ENCODE data around the gene TCTN3. TPM values are rescaled to one million over a fixed set of nuclear protein-coding genes. Genes with fewer than 3 reads are reported as not detected.

Gene TCTN3
- total RNA-seq, 2 experiments from 2014 or later: 18.6 to 20.2 TPM

DNA sequence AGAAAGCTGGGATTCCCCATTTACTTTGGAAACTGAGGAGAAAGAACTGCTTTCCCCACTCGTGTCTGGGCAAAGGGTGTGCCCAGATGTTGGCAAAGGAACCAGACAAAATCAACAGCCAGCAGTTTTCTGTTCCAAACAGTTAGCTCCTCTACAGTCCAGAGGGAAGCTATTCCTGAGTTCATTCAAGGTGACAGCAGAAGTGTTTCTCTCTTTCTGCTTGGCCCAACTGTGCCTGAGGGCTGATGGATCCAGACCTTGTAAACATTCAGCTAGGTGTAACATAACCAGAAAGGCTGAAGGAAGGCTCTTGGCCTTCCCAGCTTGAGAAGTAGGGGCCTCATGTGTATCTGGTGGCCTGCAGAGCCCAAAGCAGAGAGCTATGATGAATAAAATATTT is 30.2 kb downstream of the TCTN3 start:
- intact Hi-C loops (cut with DNase I, micrococcal nuclease): no loop called here
- no peak for ATAC-seq (ENCODE audit: poor library complexity)
- TF ChIP-seq, protein P1, sequence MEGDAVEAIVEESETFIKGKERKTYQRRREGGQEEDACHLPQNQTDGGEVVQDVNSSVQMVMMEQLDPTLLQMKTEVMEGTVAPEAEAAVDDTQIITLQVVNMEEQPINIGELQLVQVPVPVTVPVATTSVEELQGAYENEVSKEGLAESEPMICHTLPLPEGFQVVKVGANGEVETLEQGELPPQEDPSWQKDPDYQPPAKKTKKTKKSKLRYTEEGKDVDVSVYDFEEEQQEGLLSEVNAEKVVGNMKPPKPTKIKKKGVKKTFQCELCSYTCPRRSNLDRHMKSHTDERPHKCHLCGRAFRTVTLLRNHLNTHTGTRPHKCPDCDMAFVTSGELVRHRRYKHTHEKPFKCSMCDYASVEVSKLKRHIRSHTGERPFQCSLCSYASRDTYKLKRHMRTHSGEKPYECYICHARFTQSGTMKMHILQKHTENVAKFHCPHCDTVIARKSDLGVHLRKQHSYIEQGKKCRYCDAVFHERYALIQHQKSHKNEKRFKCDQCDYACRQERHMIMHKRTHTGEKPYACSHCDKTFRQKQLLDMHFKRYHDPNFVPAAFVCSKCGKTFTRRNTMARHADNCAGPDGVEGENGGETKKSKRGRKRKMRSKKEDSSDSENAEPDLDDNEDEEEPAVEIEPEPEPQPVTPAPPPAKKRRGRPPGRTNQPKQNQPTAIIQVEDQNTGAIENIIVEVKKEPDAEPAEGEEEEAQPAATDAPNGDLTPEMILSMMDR (IDR thresholded peaks at IDR 0.05): no peak
- H3K36me3 Mint-ChIP-seq (ENCODE audit: low read depth): peaks cover 20% of the 10 kb centered on the region
- Histone ChIP-seq H3K27ac (ENCODE audit: low read depth in 1 of 2, low read length in 2 of 2) (no peak overlapping the region), H3K36me3 (ENCODE audit: insufficient read depth, low read length) (peaks cover 12% of the 10 kb centered on the region), H3K9me3 (ENCODE audit: control insufficient read depth in 1 of 2, insufficient read depth in 1 of 2, low read length in 2 of 2) (no peaks in the 10 kb centered on the region), H3K4me3 (ENCODE audit: low read length) (no peak overlapping the region), H3K4me1 (ENCODE audit: insufficient read depth, low read length) (no peaks in the 10 kb centered on the region), H3K27me3 (ENCODE audit: control insufficient read depth in 1 of 2, insufficient read depth in 2 of 2, low read length in 2 of 2) (no peaks in the 10 kb centered on the region)
- H3K4me1 Mint-ChIP-seq (ENCODE audit: low read depth): no peaks in the 10 kb centered on the region
- H3K9me3 Mint-ChIP-seq: no peaks in the 10 kb centered on the region
- H3K27ac Mint-ChIP-seq: no peak overlapping the region
- H3K4me3 Mint-ChIP-seq: no peak overlapping the region
- H3K27me3 Mint-ChIP-seq: no peaks in the 10 kb centered on the region
- no peak for DNase-seq
- POLR2A ChIA-PET: no interaction called here
- CTCF ChIA-PET: no interaction called here

DNA sequence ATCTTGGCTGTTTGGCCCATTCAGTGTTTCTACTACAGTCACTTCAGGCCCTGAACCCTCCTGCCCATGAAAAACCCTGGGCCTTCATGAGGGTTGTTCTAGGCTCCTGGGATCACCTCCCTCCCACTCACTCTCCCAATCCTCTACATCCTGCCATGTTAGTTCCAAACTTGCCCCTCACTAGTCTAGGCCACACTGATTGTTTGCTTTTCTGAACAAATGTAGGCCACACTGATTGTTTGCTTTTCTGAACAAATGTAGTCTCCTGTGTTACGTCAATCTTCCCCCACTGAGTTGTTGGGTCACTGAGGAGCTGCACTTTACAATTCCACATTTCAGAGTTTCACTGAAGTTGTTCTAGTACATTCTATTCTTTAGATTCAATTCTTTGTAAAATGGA is 31.9 kb downstream of the TCTN3 start:
- DNase-seq: no peak
- no peak overlapping the region for H3K27ac Mint-ChIP-seq
- no peak for ATAC-seq (ENCODE audit: poor library complexity)
- peaks cover 11% of the 10 kb centered on the region for H3K36me3 ChIP-seq (ENCODE audit: insufficient read depth, low read length)
- H3K4me1 ChIP-seq (ENCODE audit: insufficient read depth, low read length): peaks cover 7% of the 10 kb centered on the region
- TF ChIP-seq, protein P1 (IDR thresholded peaks at IDR 0.05): no peak
- H3K9me3 Mint-ChIP-seq: no peaks in the 10 kb centered on the region
- no peak overlapping the region for H3K4me3 ChIP-seq (ENCODE audit: low read length)
- no peaks in the 10 kb centered on the region for H3K27me3 Mint-ChIP-seq
- ChIA-PET POLR2A (no interaction called here), CTCF (no interaction called here)
- H3K27me3 ChIP-seq (ENCODE audit: control insufficient read depth in 1 of 2, insufficient read depth in 2 of 2, low read length in 2 of 2): no peaks in the 10 kb centered on the region
- H3K4me3 Mint-ChIP-seq: no peak overlapping the region
- H3K36me3 Mint-ChIP-seq (ENCODE audit: low read depth): peaks cover 6% of the 10 kb centered on the region
- peaks cover 5% of the 10 kb centered on the region for H3K4me1 Mint-ChIP-seq (ENCODE audit: low read depth)
- H3K27ac ChIP-seq (ENCODE audit: low read depth in 1 of 2, low read length in 2 of 2): no peak overlapping the region
- intact Hi-C loops (cut with DNase I, micrococcal nuclease): no loop called here
- no peaks in the 10 kb centered on the region for H3K9me3 ChIP-seq (ENCODE audit: control insufficient read depth in 1 of 2, insufficient read depth in 1 of 2, low read length in 2 of 2)

DNA sequence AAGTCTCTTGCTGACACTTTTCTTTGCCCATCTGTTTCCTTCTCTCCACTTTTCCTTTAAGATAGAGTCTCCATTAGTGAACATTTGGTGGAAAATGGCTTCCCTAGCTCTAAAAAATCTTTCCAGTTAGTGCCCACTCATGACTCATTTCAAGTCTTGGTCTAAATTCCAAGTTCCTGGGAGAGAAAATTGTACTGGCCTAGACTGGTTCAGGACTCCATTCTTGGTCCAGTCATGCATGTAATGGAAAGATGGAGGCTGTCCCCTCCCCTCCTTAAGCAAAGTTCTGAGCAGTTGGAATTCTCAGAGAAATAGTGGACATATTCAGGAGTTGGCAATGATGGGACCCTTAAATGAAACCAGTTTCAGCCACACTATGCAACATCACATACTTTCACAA is 33.4 kb downstream of the TCTN3 start:
- intact Hi-C loops (cut with DNase I, micrococcal nuclease): no loop called here
- H3K27me3 ChIP-seq (ENCODE audit: control insufficient read depth in 1 of 2, insufficient read depth in 2 of 2, low read length in 2 of 2): no peaks in the 10 kb centered on the region

More for the DNA sequence above, 33.4 kb downstream of the TCTN3 start:
- H3K4me3 ChIP-seq (ENCODE audit: low read length): no peak overlapping the region
- TF ChIP-seq, protein P1 (IDR thresholded peaks at IDR 0.05): no peak
- peaks cover 8% of the 10 kb centered on the region for H3K36me3 ChIP-seq (ENCODE audit: insufficient read depth, low read length)
- no peak overlapping the region for H3K4me3 Mint-ChIP-seq
- peaks cover 18% of the 10 kb centered on the region for H3K4me1 ChIP-seq (ENCODE audit: insufficient read depth, low read length)
- no peaks in the 10 kb centered on the region for H3K9me3 ChIP-seq (ENCODE audit: control insufficient read depth in 1 of 2, insufficient read depth in 1 of 2, low read length in 2 of 2)
- ATAC-seq (ENCODE audit: poor library complexity) (no peak), DNase-seq (no peak)
- H3K27ac ChIP-seq (ENCODE audit: low read depth in 1 of 2, low read length in 2 of 2): no peak overlapping the region
- H3K4me1 Mint-ChIP-seq (ENCODE audit: low read depth): peaks cover 16% of the 10 kb centered on the region
- no peaks in the 10 kb centered on the region for H3K27me3 Mint-ChIP-seq
- ChIA-PET CTCF (interaction anchor here (2.2 kb wide), 1 partner anchor 34 kb away, joined by 6 read pairs; the partner anchor contains the start of gene TCTN3), POLR2A (interaction anchor here (1.0 kb wide), 1 partner anchor 33 kb away, joined by 4 read pairs; the partner anchor contains the start of gene TCTN3)
- H3K36me3 Mint-ChIP-seq (ENCODE audit: low read depth): peaks cover 5% of the 10 kb centered on the region
- H3K27ac Mint-ChIP-seq: no peak overlapping the region
- no peaks in the 10 kb centered on the region for H3K9me3 Mint-ChIP-seq
